ENCODE data around the gene DNAJB12.
A peak's percentile ranks its signal among the peaks of the same experiment; 100 is the strongest.

Gene DNAJB12

GRCh38 chr10:72323108-72323749 is 31.5 kb downstream of the DNAJB12 start:
- H3K9me3 ChIP-seq (ENCODE audit: insufficient read depth, low read length): no peaks in the 10 kb centered on the region
- peaks cover 5% of the 10 kb centered on the region for H3K27me3 ChIP-seq (ENCODE audit: insufficient read depth, insufficient read length)
- H3K36me3 ChIP-seq (ENCODE audit: insufficient read depth, insufficient read length, low read length): no peaks in the 10 kb centered on the region
- peak overlapping the region; percentile 32 for H3K9ac ChIP-seq (ENCODE audit: insufficient read length, low read depth)
- no peak overlapping the region for H3K4me3 ChIP-seq (ENCODE audit: insufficient read length, low read depth)
- DNase-seq (ENCODE audit: low read depth, low spot score): no peak
- peaks cover 27% of the 10 kb centered on the region for H3K4me1 ChIP-seq (ENCODE audit: insufficient read depth, insufficient read length)
- TF ChIP-seq ZNF274 (IDR thresholded peaks at IDR 0.05; ENCODE audit: low read depth, low read length) (no peak), YY1 (IDR thresholded peaks at IDR 0.05; ENCODE audit: insufficient read depth, insufficient read length) (no peak), SUZ12 (IDR thresholded peaks at IDR 0.05; ENCODE audit: extremely low read depth, insufficient read depth, insufficient read length) (no peak)

GRCh38 chr10:72322280-72323058 is 32.2 kb downstream of the DNAJB12 start:
- H3K4me3 ChIP-seq (ENCODE audit: insufficient read length, low read depth): no peak overlapping the region
- peaks cover 24% of the 10 kb centered on the region for H3K4me1 ChIP-seq (ENCODE audit: insufficient read depth, insufficient read length)
- DNase-seq (ENCODE audit: low read depth, low spot score): no peak

GRCh38 chr10:72322030-72322279 is 32.8 kb downstream of the DNAJB12 start:
- H3K27me3 ChIP-seq (ENCODE audit: insufficient read depth, insufficient read length): peaks cover 6% of the 10 kb centered on the region
- no peak overlapping the region for H3K9ac ChIP-seq (ENCODE audit: insufficient read length, low read depth)
- no peaks in the 10 kb centered on the region for H3K9me3 ChIP-seq (ENCODE audit: insufficient read depth, low read length)
- no peaks in the 10 kb centered on the region for H3K36me3 ChIP-seq (ENCODE audit: insufficient read depth, insufficient read length, low read length)
- H3K4me3 ChIP-seq (ENCODE audit: insufficient read length, low read depth): no peak overlapping the region
- TF ChIP-seq SUZ12 (IDR thresholded peaks at IDR 0.05; ENCODE audit: extremely low read depth, insufficient read depth, insufficient read length) (no peak), YY1 (IDR thresholded peaks at IDR 0.05; ENCODE audit: insufficient read depth, insufficient read length) (no peak), ZNF274 (IDR thresholded peaks at IDR 0.05; ENCODE audit: low read depth, low read length) (no peak)
- no peak for DNase-seq (ENCODE audit: low read depth, low spot score)
- H3K4me1 ChIP-seq (ENCODE audit: insufficient read depth, insufficient read length): peaks cover 27% of the 10 kb centered on the region

More at GRCh38 chr10:72322280-72323058, 32.2 kb downstream of the DNAJB12 start:
- H3K27me3 ChIP-seq (ENCODE audit: insufficient read depth, insufficient read length): peaks cover 6% of the 10 kb centered on the region
- no peaks in the 10 kb centered on the region for H3K9me3 ChIP-seq (ENCODE audit: insufficient read depth, low read length)
- peak overlapping the region; percentile 32 for H3K9ac ChIP-seq (ENCODE audit: insufficient read length, low read depth)
- TF ChIP-seq ZNF274 (IDR thresholded peaks at IDR 0.05; ENCODE audit: low read depth, low read length) (no peak), YY1 (IDR thresholded peaks at IDR 0.05; ENCODE audit: insufficient read depth, insufficient read length) (no peak), SUZ12 (IDR thresholded peaks at IDR 0.05; ENCODE audit: extremely low read depth, insufficient read depth, insufficient read length) (no peak)
- H3K36me3 ChIP-seq (ENCODE audit: insufficient read depth, insufficient read length, low read length): no peaks in the 10 kb centered on the region

GRCh38 chr10:72321248-72322029 is 33.3 kb downstream of the DNAJB12 start:
- peak overlapping the region; percentile 61 for H3K9ac ChIP-seq (ENCODE audit: insufficient read length, low read depth)
- TF ChIP-seq ZNF274 (IDR thresholded peaks at IDR 0.05; ENCODE audit: low read depth, low read length) (no peak), YY1 (IDR thresholded peaks at IDR 0.05; ENCODE audit: insufficient read depth, insufficient read length) (no peak), SUZ12 (IDR thresholded peaks at IDR 0.05; ENCODE audit: extremely low read depth, insufficient read depth, insufficient read length) (no peak)
- H3K4me1 ChIP-seq (ENCODE audit: insufficient read depth, insufficient read length): peaks cover 27% of the 10 kb centered on the region
- H3K27me3 ChIP-seq (ENCODE audit: insufficient read depth, insufficient read length): peaks cover 6% of the 10 kb centered on the region
- no peak for DNase-seq (ENCODE audit: low read depth, low spot score)
- no peaks in the 10 kb centered on the region for H3K36me3 ChIP-seq (ENCODE audit: insufficient read depth, insufficient read length, low read length)
- H3K4me3 ChIP-seq (ENCODE audit: insufficient read length, low read depth): no peak overlapping the region
- H3K9me3 ChIP-seq (ENCODE audit: insufficient read depth, low read length): no peaks in the 10 kb centered on the region

- no peaks in the 10 kb centered on the region for H3K9me3 ChIP-seq (ENCODE audit: insufficient read depth, low read length)
- TF ChIP-seq ZNF274 (IDR thresholded peaks at IDR 0.05; ENCODE audit: low read depth, low read length) (no peak), SUZ12 (IDR thresholded peaks at IDR 0.05; ENCODE audit: extremely low read depth, insufficient read depth, insufficient read length) (no peak), YY1 (IDR thresholded peaks at IDR 0.05; ENCODE audit: insufficient read depth, insufficient read length) (no peak)
- peaks cover 29% of the 10 kb centered on the region for H3K4me1 ChIP-seq (ENCODE audit: insufficient read depth, insufficient read length)
- H3K4me3 ChIP-seq (ENCODE audit: insufficient read length, low read depth): no peak overlapping the region
- no peaks in the 10 kb centered on the region for H3K36me3 ChIP-seq (ENCODE audit: insufficient read depth, insufficient read length, low read length)
- DNase-seq (ENCODE audit: low read depth, low spot score): peak; percentile 68
- H3K9ac ChIP-seq (ENCODE audit: insufficient read length, low read depth): peak overlapping the region; percentile 61
- H3K27me3 ChIP-seq (ENCODE audit: insufficient read depth, insufficient read length): peaks cover 6% of the 10 kb centered on the region
These were observed 34.0 kb downstream of the DNAJB12 start for GRCh38 chr10:72320676-72321247.

GRCh38 chr10:72319416-72320254 is 35.1 kb downstream of the DNAJB12 start:
- no peak for DNase-seq (ENCODE audit: low read depth, low spot score)
- TF ChIP-seq ZNF274 (IDR thresholded peaks at IDR 0.05; ENCODE audit: low read depth, low read length): no peak
- no peak for TF ChIP-seq YY1 (IDR thresholded peaks at IDR 0.05; ENCODE audit: insufficient read depth, insufficient read length)
- no peak for TF ChIP-seq SUZ12 (IDR thresholded peaks at IDR 0.05; ENCODE audit: extremely low read depth, insufficient read depth, insufficient read length)
- Histone ChIP-seq H3K4me3 (ENCODE audit: insufficient read length, low read depth) (peak overlapping the region; percentile 39), H3K36me3 (ENCODE audit: insufficient read depth, insufficient read length, low read length) (no peaks in the 10 kb centered on the region), H3K9me3 (ENCODE audit: insufficient read depth, low read length) (no peaks in the 10 kb centered on the region), H3K27me3 (ENCODE audit: insufficient read depth, insufficient read length) (peaks cover 6% of the 10 kb centered on the region), H3K4me1 (ENCODE audit: insufficient read depth, insufficient read length) (peaks cover 25% of the 10 kb centered on the region), H3K9ac (ENCODE audit: insufficient read length, low read depth) (peak overlapping the region; percentile 74)
